Activated effector memory CD4-positive, alpha-beta T cell treated with Interleukin-2 at 50 U/mL for 16 hours (primary cell): Measurements from ENCODE around the gene GID4.

Experiments
- DNase-seq: peaks from one replicate; pipeline ENCODE4 v3.0.0-alpha.2; 2020

The GID4 gene

DNA sequence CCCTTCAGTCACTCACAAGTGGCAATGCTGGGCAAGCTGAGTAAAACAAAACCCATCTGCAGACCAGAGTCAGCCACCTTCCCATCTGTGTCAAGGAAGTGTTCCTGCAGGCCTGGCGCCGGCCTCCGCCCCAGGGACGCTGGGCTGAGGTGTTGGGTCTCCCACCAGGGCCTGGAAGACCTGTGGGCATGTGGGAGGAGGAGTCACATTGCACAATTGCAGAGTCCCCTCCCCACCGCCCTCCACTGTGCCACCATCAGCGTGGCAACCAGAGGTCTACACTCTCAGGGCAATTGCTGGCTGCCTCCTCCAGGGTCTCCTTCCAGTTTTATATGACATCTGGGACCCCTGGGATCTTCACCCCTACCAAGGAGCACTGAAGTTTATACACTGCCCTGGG lies 66.4 kb downstream of the GID4 start:
- DNase-seq = no peak

DNA sequence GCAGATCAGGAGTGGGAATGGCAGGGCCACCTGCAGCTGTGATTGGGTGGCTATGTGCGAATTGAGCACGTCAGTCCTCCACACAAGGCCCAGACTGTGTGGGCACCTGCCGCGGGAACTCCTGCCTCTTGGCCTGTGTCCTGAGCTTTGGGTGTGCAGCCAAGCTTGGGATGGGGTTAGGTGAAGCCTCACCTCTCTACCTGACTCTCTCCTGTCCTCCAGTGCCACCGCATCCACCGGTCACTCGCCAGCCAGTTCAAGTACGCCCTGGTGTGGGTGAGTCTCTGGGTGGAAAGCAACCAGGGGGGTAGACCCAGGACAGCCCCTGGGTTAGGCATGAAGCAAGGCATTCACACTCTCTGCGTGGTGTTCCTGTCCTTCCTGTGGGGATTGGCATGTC lies 67.0 kb downstream of the GID4 start:
- DNase-seq = no peak

- no peak for DNase-seq
Observed at GRCh38 chr17:18107061-18107790, 68.0 kb downstream of the GID4 start.

DNA sequence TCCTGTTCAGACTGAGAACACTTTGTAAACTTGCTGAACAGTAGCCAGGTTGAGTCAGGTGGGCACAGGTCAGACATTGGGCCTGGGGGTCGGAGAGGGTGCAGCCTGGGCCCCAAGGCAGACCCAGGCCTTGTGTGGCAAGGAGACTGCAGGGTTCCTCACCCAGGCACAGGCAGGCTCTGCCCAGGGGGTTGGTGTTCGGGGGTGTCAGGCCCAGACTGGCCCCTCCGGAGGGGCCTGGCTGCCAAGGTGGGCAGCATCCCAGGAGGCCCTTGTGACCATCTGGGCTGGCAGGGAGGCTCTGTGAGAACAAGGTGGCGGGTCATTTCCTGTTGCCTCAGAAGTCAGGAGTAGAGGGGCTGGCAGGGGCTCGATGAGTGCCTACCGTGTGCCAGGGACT lies 68.8 kb downstream of the GID4 start:
- DNase-seq = no peak

DNA sequence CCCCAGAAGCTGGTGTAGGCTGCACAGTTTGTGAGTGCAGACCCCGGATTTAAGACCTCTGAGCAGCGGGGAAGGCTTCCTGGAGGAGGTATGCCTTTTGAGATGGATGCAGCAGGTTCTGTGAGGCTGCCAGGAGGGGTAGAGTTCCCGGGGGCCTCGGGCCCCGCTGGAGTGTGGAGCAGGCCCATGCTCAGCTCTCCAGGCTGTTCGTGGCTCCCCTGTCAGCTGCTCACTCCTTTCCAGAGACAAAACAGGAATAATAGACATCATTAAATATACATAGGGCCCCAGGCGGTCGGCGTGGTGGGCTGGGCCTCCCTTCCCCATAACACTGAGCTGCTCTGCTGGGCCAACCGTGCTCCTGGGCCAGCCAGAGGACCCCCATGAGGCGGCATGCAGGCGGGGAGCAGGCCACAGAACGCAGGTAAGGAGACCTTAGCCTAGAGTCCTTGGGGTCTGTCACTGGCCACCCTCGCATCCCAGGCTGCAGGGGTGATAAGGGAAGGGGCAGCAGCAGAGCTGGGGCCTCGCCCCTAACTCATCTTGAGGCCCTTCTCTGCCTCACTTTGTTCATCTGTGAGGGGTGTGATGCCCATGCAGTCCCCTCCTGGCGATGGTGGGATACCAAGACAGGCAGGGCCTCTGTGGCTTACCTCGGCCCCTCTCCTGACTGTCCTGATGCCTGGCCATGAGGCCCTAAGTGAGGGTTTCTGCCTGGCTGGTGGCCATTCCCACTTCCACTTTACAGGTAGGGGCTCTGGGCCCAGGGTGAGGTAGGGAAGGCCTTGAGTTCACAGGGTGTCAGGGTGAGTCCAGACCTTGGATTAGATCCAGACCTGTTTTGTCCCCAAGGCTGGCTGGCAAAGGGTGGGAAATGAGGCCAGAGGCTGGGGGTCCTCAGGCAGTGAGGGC lies 69.4 kb downstream of the GID4 start, which contains the start of gene MYO15A:
Gene MYO15A, plus strand, starts transcription at position 356 of the 912 bp plus-strand sequence. CDS start 10,045 bp downstream, outside the sequence.
- no peak for DNase-seq

DNA sequence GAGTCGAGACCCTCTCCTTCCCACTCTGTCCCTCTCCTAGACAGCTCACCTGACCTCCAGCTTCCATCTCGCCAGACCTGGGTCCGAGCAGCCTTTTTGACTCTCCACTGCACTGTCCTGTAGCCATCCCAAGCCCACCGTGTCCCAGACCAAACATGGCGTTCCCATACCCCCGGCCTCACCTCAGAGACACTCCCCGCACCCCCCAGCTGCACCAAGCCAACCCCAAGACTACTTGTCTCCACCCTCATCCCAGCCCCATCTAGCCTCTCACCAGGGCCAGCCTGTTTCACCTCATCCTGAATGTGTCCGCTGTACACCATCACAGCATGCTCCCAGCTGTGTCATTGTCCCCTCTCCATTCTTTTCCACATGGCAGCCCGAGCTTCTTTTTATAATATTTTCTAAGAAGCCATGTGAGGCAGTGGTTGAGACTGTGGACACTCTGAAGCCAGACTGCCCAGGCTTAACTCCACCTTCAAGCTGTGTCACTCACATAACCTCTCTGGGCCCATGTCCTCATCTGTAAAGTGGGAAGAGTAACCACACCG lies 70.8 kb downstream of the GID4 start:
- DNase-seq = no peak

- DNase-seq = no peak
Observed at GRCh38 chr17:18110636-18111145, 71.5 kb downstream of the GID4 start.

DNA sequence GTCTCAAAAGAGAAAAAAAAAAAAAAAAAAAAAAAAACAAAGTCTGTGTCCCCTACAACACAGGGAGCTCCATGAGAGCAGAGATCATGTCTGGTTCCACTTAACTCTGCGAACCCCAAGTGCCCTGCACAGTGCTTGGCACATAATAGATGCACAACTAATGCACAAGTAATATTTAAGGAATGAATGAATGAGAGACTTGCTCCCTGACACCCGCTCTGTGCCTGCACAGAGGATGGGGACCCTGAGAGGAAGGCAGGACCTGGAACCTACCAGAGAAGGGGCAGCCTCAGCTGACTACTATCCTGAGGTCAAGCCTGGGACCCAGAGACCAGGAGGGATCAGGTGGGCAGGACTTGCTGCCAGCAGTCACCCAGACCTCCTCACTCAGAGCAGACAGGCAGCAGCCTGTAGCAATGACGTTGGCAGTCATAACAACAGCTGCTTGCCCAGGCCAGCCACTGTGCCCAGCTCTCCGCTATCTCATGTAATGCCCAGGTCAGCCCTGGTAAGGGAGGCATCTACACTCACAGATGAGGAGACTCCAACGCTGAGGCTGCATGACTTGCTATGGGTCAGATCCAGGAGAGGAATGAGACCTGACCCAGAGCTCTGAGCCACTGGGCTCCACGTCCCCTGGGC lies 72.2 kb downstream of the GID4 start:
- no peak for DNase-seq

GRCh38 chr17:18115517-18115916 lies 76.3 kb downstream of the GID4 start:
- DNase-seq = no peak

DNA sequence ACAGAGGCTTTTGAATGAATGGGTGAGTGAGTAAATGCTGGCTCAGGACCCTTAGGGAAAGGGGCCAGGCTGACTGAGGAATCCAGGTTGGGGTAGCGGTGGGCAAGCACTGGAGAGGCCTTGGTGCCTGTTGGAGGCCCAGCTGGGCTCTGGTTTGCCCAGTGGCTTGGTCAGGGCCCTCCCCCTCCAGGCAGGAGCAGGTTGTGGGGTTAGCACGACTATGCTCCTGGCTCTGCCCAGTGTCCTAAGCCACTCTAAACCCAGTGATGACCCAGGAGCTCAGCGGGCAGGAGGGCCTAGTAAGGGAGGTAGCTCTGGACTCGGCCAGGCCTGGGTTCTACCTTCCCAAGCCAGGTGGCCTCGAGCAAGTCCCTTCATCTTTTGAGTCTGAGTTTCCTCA lies 76.9 kb downstream of the GID4 start:
- no peak for DNase-seq

- no peak for DNase-seq
Observed at GRCh38 chr17:18117533-18117932, 78.3 kb downstream of the GID4 start.
